H1 (cell line): ENCODE measurements around the gene ARHGAP25. TPM values are rescaled to one million over a fixed set of nuclear protein-coding genes. Genes with fewer than 3 reads are reported as not detected.

Source experiments
- CHD1 ChIP-seq: IDR thresholded peaks from 2 replicates; pipeline ENCODE4 v1.6.1; 2012; ENCODE audit warnings: low read depth, low read length, improper control_type of control experiment
- POU5F1 ChIP-seq: IDR thresholded peaks from 2 replicates; pipeline ENCODE4 v1.6.1; 2011; ENCODE audit warnings: low read depth, mild to moderate bottlenecking, low read length, moderate library complexity
- polyA plus RNA-seq, 7 experiments: library from polyadenylated mRNA; depleted of rRNA in 3 of 7; stranded (reverse) in 5 of 7; unstranded in 2 of 7; fragments of >200 nt in 5 of 7; fragments of 200-250 nt in 2 of 7; gene quantifications; 1 replicate in 5 of 7; 2 replicates in 1 of 7; 4 replicates in 1 of 7; pipeline versions ENCODE4 v1.2.1 to v1.2.3, GENCODE V29; 2011 to 2013; ENCODE audit warnings: missing spikeins in 2 of 7, mixed read lengths in 2 of 7
- total RNA-seq: library from RNA; stranded (reverse); fragmentation: NEBNext Ultra II Directional; extraction: Animal tissue kit (Norgen Biotek cat#: 25700); gene quantifications from 2 replicates; pipeline ENCODE4 v1.2.1, GENCODE V29; 2021
- TF ChIP-seq, protein P1 (sequence below), 3 experiments: IDR thresholded peaks; 1 replicate in 2 of 3; 2 replicates in 1 of 3; pipeline versions ENCODE4 v1.5.1 to v1.6.1; 2011; ENCODE audit warnings: low read length in 3 of 3, mild to moderate bottlenecking in 3 of 3, inconsistent platforms in 2 of 3, low read depth in 1 of 3, moderate library complexity in 1 of 3; ENCODE audit not compliant: insufficient read depth in 1 of 3; ENCODE audit errors: control extremely low read depth in 1 of 3

The ARHGAP25 gene
- total and polyA plus RNA-seq, 2 of the 8 experiments (the other 6 are each of a cell fraction or from before 2014, with no cell fraction given): 1.00 to 1.2 TPM

DNA sequence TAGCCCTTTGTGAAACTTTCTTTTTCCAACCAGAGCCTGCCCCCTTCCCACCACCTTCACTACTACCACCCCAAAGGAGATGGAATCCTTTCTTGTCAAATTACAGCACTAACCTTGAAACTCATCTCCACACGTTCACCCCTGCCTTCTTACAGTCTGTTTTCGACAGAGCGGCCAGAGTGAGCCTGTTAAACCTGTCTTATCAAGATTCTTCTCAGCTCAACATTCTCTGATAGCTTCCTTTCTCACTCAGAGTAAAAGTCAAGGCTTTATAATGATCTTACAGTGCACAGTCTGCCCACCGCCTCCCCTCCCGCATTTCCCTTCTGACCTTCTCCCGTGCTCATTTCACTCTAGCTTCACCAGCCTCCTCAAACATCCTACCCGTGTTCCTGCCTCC lies 56.0 kb downstream of the ARHGAP25 start (continued):
- TF ChIP-seq, protein P1, sequence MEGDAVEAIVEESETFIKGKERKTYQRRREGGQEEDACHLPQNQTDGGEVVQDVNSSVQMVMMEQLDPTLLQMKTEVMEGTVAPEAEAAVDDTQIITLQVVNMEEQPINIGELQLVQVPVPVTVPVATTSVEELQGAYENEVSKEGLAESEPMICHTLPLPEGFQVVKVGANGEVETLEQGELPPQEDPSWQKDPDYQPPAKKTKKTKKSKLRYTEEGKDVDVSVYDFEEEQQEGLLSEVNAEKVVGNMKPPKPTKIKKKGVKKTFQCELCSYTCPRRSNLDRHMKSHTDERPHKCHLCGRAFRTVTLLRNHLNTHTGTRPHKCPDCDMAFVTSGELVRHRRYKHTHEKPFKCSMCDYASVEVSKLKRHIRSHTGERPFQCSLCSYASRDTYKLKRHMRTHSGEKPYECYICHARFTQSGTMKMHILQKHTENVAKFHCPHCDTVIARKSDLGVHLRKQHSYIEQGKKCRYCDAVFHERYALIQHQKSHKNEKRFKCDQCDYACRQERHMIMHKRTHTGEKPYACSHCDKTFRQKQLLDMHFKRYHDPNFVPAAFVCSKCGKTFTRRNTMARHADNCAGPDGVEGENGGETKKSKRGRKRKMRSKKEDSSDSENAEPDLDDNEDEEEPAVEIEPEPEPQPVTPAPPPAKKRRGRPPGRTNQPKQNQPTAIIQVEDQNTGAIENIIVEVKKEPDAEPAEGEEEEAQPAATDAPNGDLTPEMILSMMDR (IDR thresholded peaks at IDR 0.05; ENCODE audit: control extremely low read depth in 1 of 3, insufficient read depth in 1 of 3, low read depth in 1 of 3, low read length in 3 of 3): no peak
- TF ChIP-seq POU5F1: no peak
- TF ChIP-seq CHD1: no peak
